ENCODE results near the gene CCDC174.
"Not testable (repeated sequence)": the region's sequence is repeated elsewhere in the genome, so short reads cannot be mapped to it uniquely, and the experiment has no call there.

Gene CCDC174

DNA sequence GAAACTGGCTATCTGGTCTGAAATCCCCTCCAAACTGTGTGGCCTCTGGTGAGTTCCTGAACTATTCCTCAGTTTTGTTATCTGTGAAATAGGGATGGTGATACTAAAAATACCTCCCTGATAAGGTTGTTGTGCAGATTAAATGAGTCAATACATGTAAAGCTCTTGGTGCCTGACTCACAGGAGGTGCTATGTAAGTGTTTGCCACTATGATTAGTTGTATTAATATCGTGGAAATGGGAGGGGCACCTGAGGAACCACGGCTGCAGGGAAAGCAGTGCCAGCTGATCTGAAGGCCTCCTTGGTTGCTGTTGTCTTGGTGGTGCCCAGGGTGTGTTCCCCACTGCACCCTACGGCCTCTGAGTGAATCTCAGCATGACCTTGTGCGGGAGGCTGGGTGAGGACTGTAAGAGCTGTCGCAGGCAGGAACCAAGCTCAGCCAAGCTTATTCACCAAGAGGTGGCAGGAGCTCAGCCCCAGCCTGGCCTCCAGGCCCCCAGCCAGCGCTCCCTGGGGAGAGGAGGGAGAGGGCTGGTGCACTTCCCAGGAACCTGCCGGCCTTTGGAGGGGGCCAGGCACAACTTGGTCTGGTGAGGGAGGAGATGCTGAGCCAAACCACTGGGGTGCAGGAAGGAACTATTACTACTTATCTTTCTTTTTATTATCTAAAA lies 44.8 kb upstream of the CCDC174 start:
- no peak for TF ChIP-seq CTCF (IDR thresholded peaks at IDR 0.05; ENCODE audit: low read depth, low read length)
- no peak for TF ChIP-seq POLR2A (IDR thresholded peaks at IDR 0.05; ENCODE audit: extremely low read depth, insufficient read length)
- TF ChIP-seq MAX (IDR thresholded peaks at IDR 0.05; ENCODE audit: low read depth, low read length) = no peak
- TF ChIP-seq MYC (IDR thresholded peaks at IDR 0.05; ENCODE audit: low read depth, low read length) = no peak
- no peak overlapping the region for H3K4me3 ChIP-seq (ENCODE audit: low read depth, low read length)
- no peak for DNase-seq (ENCODE audit: low read depth)

- H3K4me3 ChIP-seq (ENCODE audit: low read depth, low read length) = no peak overlapping the region
- TF ChIP-seq MAX (IDR thresholded peaks at IDR 0.05; ENCODE audit: low read depth, low read length) = no peak
- TF ChIP-seq CTCF (IDR thresholded peaks at IDR 0.05; ENCODE audit: low read depth, low read length) = no peak
- no peak for TF ChIP-seq POLR2A (IDR thresholded peaks at IDR 0.05; ENCODE audit: extremely low read depth, insufficient read length)
- no peak for TF ChIP-seq MYC (IDR thresholded peaks at IDR 0.05; ENCODE audit: low read depth, low read length)
- no peak for DNase-seq (ENCODE audit: low read depth)
These were observed 43.3 kb upstream of the CCDC174 start for GRCh38 chr3:14608298-14608697.

DNA sequence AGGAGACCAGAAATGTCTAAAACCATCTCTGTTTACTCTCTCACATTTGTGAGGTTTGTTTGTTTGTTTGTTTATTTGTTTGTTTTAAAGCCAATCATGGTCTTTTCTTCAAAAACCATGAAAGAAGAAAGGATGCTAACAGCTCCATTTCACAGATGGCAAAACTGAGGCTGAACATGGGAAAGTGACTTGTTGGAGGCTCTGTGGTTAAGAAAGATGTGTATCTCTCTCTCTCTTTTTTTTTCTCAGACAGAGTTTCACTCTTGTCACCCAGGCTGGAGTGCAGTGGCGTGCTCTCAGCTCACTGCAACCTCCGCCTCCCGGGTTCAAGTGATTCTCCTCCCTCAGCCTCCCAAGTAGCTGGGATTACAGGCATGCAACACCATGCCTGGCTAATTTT lies 42.5 kb upstream of the CCDC174 start:
- DNase-seq (ENCODE audit: low read depth) = not testable (repeated sequence)

GRCh38 chr3:14609506-14609905 lies 42.1 kb upstream of the CCDC174 start:
- TF ChIP-seq MYC (IDR thresholded peaks at IDR 0.05; ENCODE audit: low read depth, low read length) = no peak
- no peak for TF ChIP-seq POLR2A (IDR thresholded peaks at IDR 0.05; ENCODE audit: extremely low read depth, insufficient read length)
- no peak for TF ChIP-seq CTCF (IDR thresholded peaks at IDR 0.05; ENCODE audit: low read depth, low read length)
- no peak for TF ChIP-seq MAX (IDR thresholded peaks at IDR 0.05; ENCODE audit: low read depth, low read length)
- H3K4me3 ChIP-seq (ENCODE audit: low read depth, low read length) = no peak overlapping the region
- DNase-seq (ENCODE audit: low read depth) = no peak

More for the DNA sequence above, 42.5 kb upstream of the CCDC174 start:
- H3K4me3 ChIP-seq (ENCODE audit: low read depth, low read length) = not testable (repeated sequence)

- H3K4me3 ChIP-seq (ENCODE audit: low read depth, low read length) = no peak overlapping the region
- no peak for DNase-seq (ENCODE audit: low read depth)
- TF ChIP-seq MYC (IDR thresholded peaks at IDR 0.05; ENCODE audit: low read depth, low read length) (no peak), CTCF (IDR thresholded peaks at IDR 0.05; ENCODE audit: low read depth, low read length) (no peak), MAX (IDR thresholded peaks at IDR 0.05; ENCODE audit: low read depth, low read length) (no peak), POLR2A (IDR thresholded peaks at IDR 0.05; ENCODE audit: extremely low read depth, insufficient read length) (no peak)
These were observed 41.6 kb upstream of the CCDC174 start for GRCh38 chr3:14609941-14610340.

DNA sequence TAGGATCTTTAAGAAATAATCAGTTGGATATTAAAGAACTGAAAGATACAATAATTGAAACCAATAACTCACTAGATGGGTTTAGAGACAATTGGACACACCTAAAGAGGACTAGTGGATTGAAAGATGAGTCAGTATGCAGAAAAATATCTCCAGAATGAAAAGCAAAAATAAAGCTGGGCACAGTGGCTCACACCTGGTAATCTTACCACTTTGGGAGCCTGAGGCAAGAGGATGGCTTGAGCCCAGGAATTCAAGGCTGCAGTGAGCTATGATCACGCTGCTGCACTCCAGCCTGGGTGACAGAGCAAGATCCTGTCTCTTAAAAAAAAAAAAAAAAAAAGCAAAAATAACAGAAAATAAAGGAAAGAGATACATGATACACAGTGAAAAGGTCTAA lies 37.4 kb upstream of the CCDC174 start:
- TF ChIP-seq MAX (IDR thresholded peaks at IDR 0.05; ENCODE audit: low read depth, low read length) (no peak), CTCF (IDR thresholded peaks at IDR 0.05; ENCODE audit: low read depth, low read length) (no peak), POLR2A (IDR thresholded peaks at IDR 0.05; ENCODE audit: extremely low read depth, insufficient read length) (no peak), MYC (IDR thresholded peaks at IDR 0.05; ENCODE audit: low read depth, low read length) (no peak)
- no peak for DNase-seq (ENCODE audit: low read depth)
- H3K4me3 ChIP-seq (ENCODE audit: low read depth, low read length) = no peak overlapping the region
